Activated gamma-delta T cell treated with Interleukin-2 at 50 U/mL for 16 hours (primary cell): ENCODE results near the gene FMR1NB.

Experiments
- DNase-seq: peaks from one replicate; pipeline ENCODE4 v3.0.0-alpha.2; 2020

Gene FMR1NB, protein sequence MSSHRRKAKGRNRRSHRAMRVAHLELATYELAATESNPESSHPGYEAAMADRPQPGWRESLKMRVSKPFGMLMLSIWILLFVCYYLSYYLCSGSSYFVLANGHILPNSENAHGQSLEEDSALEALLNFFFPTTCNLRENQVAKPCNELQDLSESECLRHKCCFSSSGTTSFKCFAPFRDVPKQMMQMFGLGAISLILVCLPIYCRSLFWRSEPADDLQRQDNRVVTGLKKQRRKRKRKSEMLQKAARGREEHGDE

DNA sequence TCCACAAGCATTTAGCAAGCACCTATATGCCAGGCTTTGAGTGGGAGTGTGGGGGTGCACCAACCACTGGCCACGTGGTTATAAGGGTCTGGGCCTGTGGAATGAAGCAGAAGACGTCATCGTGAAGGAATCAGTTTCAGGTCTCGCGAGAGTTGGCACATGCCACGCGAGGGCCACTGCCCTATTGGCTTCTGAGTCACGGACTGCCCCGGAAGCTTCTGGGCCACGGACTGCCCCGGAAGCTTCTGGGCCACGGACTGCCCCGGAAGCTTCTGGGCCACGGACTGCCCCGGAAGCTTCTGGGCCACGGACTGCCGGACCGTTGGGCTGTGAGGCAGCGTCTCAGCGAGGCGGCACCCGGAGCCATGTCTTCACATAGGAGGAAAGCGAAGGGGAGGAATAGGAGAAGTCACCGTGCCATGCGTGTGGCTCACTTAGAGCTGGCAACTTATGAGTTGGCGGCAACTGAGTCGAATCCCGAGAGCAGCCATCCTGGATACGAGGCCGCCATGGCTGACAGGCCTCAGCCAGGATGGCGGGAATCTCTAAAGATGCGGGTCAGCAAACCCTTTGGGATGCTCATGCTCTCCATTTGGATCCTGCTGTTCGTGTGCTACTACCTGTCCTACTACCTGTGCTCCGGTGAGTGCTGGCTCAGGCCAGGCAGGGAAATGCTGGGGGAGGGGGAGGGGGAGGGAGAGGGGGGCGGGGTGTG, at the start of gene FMR1NB:
Gene FMR1NB, plus strand, starts transcription at position 300 of the 715 bp plus-strand sequence. Its CDS starts 66 bp downstream, at position 366.
- DNase-seq = no peak

- no peak for DNase-seq
Observed at GRCh38 chrX:147933815-147934214, 47.3 kb upstream of the FMR1NB start.

DNA sequence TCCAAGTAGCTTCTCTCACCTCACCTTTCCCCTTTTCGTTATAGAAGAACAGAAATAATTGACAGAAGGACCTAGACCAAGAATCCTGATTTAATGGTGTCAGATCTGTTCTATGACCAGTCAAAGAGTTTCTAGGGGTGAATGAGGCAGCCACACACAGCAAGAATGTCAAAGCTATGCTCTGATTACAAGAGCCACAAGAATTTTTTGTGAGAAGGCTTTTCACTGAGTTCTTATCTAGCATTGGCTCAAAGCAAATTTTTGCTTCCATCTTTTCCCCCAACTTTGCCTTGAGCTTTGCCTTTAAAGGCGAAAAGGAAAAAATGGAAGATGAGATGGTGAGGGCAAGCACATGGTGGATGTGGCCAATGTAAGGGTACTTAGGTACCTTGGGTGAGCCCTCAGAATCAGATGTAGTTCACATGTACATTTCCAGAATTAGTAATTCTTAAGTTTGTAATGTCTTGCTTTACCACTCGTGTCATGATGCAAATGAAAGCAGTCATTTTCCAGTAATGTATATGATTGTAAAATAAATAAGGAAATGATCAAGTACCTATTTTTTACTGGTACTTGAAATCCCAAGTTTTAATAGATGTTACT, 45.9 kb upstream of the FMR1NB start:
- DNase-seq = no peak

GRCh38 chrX:147945286-147945685, 35.9 kb upstream of the FMR1NB start:
- DNase-seq = no peak

- no peak for DNase-seq
Observed at GRCh38 chrX:147948531-147948930, 32.6 kb upstream of the FMR1NB start.

- DNase-seq = no peak
Observed at GRCh38 chrX:147950352-147950751, 30.8 kb upstream of the FMR1NB start.

GRCh38 chrX:147953976-147954375, 27.2 kb upstream of the FMR1NB start:
- DNase-seq = no peak

DNA sequence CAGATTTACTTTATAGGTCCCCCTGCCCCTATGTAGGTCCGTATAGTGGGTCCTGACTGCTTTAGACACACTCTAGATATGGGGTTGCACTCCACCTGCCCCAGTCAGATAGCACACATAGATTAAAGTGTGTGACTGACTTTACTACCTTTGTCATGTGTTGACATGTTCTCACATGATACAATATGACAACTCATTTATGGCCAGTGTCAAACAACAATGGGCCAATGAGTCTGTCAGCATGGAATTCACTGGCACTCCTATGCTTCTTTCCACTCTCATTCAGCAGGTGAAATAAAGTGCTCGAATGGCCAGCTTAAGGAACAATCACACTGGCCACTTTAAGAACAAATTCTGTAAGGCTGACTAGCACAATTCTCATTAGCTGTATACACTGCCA, 23.8 kb upstream of the FMR1NB start:
- DNase-seq = no peak

DNA sequence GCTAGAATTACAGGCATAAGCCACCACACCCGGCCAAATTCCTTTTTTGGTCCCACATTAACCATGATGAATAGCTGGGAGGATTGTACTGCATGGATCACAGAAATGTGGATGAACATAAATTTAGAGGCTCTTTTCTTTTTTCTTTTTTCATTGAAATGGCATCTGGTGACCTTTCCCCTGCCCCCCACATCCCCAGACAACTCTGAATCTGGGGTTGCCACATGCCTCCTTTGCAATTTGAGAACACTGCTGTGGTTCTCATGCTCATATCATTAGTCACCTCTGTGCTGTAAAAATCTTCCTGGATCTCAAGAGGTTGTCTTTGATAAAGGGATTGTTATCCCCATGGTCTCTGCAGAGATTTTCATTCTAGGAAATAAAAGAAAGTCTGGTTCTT, 22.8 kb upstream of the FMR1NB start:
- no peak for DNase-seq

- DNase-seq = no peak
Observed at GRCh38 chrX:147960722-147961121, 20.4 kb upstream of the FMR1NB start.

- no peak for DNase-seq
Observed at GRCh38 chrX:147962476-147962875, 18.7 kb upstream of the FMR1NB start.

- no peak for DNase-seq
Observed at GRCh38 chrX:147978931-147979330, 2.2 kb upstream of the FMR1NB start.

- no peak for DNase-seq
Observed at GRCh38 chrX:148020329-148020728, 39.2 kb downstream of the FMR1NB start.

GRCh38 chrX:148024425-148025148, 43.5 kb downstream of the FMR1NB start:
- DNase-seq = no peak

- no peak for DNase-seq
Observed at GRCh38 chrX:148035380-148035779, 54.2 kb downstream of the FMR1NB start.

DNA sequence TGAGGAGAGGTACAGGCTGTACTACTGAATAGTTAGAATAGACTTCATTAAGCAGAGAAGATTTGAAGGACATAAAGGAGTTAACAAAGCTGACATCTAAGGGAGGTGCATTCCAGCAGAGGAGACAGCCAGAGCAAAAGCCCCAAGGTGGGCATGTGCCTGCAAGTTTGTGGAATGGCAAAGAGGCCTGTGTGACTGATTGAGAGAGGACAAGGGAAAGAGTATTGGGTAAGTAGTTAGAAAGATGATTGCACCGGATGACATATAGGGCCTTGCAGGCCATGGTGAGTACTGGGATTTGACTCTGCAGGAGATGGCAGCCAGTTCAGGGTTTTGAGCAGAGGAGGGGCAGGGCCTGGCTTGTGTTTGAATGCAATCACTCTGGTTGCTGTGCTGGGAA, 55.9 kb downstream of the FMR1NB start:
- no peak for DNase-seq

DNA sequence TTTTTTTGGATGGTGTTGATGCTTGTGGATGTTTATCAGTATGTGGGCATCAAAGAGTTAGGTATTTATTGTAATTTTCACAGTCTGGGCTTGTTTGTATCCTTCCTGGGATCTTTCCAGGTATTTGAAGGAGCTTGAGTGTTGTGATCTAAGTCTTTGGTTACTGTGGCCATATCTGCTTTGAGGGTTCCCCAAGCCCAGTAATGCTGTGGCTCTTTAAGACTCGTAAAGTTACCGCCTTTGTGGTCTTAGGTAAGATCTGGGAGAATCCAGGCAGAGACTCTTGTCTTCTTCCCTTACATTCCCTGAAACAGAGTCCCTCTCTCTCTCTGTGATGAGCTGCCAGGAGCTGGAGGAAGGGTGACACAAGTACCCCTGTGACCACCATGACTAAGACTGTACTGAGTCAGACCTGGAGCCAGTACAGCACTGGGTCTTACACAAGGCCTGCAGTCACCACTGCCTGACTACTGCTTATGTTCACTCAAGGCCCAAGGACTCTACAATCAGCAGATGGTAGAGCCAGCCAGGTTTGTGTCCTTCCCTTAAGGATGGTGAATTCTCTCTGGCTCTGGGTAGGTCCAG, 62.2 kb downstream of the FMR1NB start:
- no peak for DNase-seq

- no peak for DNase-seq
Observed at GRCh38 chrX:148047200-148047599, 66.1 kb downstream of the FMR1NB start.

GRCh38 chrX:148049441-148049840, 68.3 kb downstream of the FMR1NB start:
- no peak for DNase-seq

GRCh38 chrX:148051973-148052372, 70.8 kb downstream of the FMR1NB start:
- DNase-seq = no peak

DNA sequence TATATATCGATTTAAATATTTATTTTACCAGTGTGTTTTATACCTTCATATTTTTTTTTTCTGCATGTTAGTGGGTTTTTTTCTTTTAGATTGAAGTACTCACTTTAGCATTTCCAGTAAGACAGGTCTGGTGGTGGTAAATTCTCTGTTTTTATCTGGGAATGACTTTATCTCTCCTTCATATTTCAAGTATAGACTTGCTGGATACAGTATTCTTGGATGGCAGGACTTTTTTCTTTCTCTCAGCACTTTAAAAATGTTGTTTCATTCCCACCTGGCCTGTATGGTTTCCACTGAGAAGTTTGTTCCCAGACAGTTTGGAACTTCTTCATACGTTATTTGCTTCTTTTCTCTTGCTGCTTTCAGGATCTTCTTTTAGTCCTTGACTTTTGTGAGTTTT, 86.1 kb downstream of the FMR1NB start:
- DNase-seq = no peak

- DNase-seq = no peak
Observed at GRCh38 chrX:148069759-148070503, 88.8 kb downstream of the FMR1NB start.

- DNase-seq = no peak
Observed at GRCh38 chrX:148070504-148070877, 89.4 kb downstream of the FMR1NB start.
